ENCODE measurements around the gene RINT1. TPM values are rescaled to one million over a fixed set of nuclear protein-coding genes. Genes with fewer than 3 reads are reported as not detected.

The RINT1 gene
- polyA plus RNA-seq: 10 to 100 TPM; 12.1 to 15.5 TPM

DNA sequence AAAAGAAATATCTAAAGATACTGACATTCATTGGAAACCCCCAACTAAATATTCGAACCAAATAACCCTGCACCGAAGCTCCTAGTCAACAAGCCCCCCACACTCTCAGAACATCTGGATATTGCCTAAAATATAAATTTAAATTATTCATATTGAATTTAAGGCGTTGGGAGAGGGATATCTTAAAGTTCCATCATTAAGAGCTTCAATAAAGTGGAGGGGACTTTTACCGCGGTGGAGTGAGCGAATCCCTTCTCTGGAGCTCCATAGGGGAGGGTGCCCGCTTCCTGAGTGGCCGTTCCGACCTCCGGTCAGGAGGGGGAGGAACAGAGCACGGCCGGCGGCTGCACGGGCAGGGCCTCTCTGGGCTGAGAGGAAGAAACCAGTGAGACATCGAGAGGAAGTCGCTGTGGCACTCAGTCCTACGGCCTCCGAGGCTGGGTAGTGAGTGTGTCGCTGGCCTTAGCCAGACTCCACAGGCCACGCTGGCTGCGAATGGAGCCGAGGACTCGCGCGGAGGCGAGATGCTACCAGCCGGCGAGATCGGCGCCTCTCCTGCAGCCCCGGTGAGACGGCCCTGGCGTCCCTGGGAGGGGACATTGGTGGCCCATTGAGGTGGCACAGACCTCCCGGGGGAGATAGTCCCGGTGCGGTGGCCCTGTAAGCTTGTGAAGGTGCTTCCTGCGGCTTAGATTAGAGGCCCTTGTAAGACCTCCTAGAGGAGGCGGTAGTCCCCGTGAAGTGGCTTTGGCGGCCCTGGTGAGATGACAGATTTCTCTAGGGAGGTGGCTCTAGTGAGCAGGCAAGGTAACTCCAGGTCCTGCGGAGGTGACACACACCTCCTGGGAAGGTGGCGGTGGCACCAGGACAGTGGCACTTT, at the start of gene RINT1:
TSS of gene RINT1 (plus strand) at position 410 of the 880 bp plus-strand sequence. CDS start at position 525, 115 bp downstream.
- H3K27me3 ChIP-seq (ENCODE audit: control insufficient read depth in 1 of 2, insufficient read depth in 2 of 2, low read length in 2 of 2): no peaks in the 10 kb centered on the region
- H3K9me3 ChIP-seq (ENCODE audit: control insufficient read depth in 2 of 2, insufficient read depth in 1 of 2, low read depth in 1 of 2, low read length in 1 of 2): no peaks in the 10 kb centered on the region
- peak within 1 kb of the TSS; percentile 73 to 97 for H3K4me3 ChIP-seq (ENCODE audit: low read depth in 1 of 2, low read length in 2 of 2)
- H3K4me1 ChIP-seq (ENCODE audit: control insufficient read depth in 2 of 2, insufficient read depth in 2 of 2, low read length in 1 of 2): no peaks in the 10 kb centered on the region
- 1 to 2% methylated on average over 42 of the region's 42 CpGs for WGBS, 2 donors
- H3K27ac ChIP-seq (ENCODE audit: low read depth in 2 of 2, low read length in 1 of 2): peak within 1 kb of the TSS; percentile 82 to 94
- H3K36me3 ChIP-seq (ENCODE audit: control insufficient read depth in 2 of 2, insufficient read depth in 2 of 2, low read length in 1 of 2): peaks cover 0 to 2% of the 10 kb centered on the region in 2 donors

DNA sequence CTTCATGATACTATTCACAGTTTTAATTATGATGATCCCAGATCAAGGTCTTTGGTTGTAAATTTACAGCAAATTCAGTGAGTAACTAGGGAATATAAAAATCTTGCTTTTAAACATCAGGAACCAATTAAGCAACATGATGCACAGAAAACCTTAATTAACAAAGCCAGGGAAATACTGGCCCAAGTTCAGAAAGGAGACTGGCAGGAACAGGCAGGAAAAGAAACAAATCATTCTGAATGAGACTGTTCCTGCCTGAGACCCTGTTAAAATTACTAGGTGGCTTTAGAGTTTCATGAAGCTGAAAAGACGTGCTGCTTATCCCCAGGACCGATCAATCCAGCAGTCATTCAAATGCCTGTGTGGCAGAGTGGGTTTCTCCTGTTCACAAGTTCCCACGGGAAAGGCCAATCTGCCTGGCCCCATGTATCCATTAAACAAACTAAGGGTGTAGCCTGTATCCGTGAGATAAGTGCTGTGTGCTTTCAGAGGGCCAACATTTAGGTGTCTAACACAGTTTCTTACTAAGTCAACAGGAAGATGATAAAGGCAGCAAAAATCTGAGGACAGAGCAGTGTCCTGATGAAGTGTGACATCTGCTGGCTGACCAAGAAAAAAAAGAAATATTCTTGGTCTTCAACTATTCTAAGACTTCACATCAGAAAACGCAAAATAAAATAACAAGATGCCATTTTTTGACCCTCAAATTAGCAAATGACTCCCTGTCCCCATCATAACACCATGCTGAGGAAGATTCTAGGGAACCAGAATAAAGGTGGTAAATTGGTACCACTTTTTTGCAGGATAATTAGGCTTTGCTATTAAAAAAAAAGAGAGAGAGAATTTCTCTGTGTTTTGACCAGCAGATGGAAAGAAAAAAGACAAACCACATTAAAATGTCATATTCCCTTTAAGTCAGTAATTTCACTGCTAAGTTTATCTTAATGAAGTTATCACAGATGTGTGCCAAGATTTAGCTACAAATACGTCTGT, 44.1 kb upstream of the RINT1 start:
- no peak overlapping the region for H3K27ac ChIP-seq (ENCODE audit: low read depth in 2 of 2, low read length in 1 of 2)

DNA sequence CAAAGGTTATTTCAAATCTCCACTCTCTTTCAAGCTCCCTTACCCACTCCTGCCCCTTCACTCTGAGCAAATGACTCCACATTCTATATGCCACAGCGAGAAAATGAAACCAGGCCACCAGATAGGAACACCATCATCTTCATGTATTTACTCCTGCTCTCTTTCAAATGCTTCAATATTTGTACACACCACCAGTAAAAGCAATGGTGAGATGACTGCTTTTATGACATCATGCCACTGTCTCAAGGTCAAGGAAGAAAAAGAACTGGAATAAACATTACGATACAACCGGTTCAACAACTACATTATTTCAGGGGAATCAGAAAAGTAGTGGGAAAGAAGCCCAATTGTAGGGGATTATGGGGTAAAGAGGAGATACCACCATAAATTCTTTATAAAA, 42.6 kb upstream of the RINT1 start:
- no peaks in the 10 kb centered on the region for H3K27me3 ChIP-seq (ENCODE audit: control insufficient read depth in 1 of 2, insufficient read depth in 2 of 2, low read length in 2 of 2)
- 80 to 85% methylated on average over 3 of the region's 3 CpGs for WGBS, 2 donors
- no peaks in the 10 kb centered on the region for H3K9me3 ChIP-seq (ENCODE audit: control insufficient read depth in 2 of 2, insufficient read depth in 1 of 2, low read depth in 1 of 2, low read length in 1 of 2)
- no peaks in the 10 kb centered on the region for H3K4me1 ChIP-seq (ENCODE audit: control insufficient read depth in 2 of 2, insufficient read depth in 2 of 2, low read length in 1 of 2)
- H3K4me3 ChIP-seq (ENCODE audit: low read depth in 1 of 2, low read length in 2 of 2): no peak overlapping the region
- H3K36me3 ChIP-seq (ENCODE audit: control insufficient read depth in 2 of 2, insufficient read depth in 2 of 2, low read length in 1 of 2): peaks cover 0 to 2% of the 10 kb centered on the region in 2 donors
- no peak overlapping the region for H3K27ac ChIP-seq (ENCODE audit: low read depth in 2 of 2, low read length in 1 of 2)

More for the DNA sequence above, 44.1 kb upstream of the RINT1 start:
- Histone ChIP-seq H3K4me3 (ENCODE audit: low read depth in 1 of 2, low read length in 2 of 2) (no peak overlapping the region), H3K9me3 (ENCODE audit: control insufficient read depth in 2 of 2, insufficient read depth in 1 of 2, low read depth in 1 of 2, low read length in 1 of 2) (no peaks in the 10 kb centered on the region), H3K36me3 (ENCODE audit: control insufficient read depth in 2 of 2, insufficient read depth in 2 of 2, low read length in 1 of 2) (peaks cover 0 to 2% of the 10 kb centered on the region in 2 donors), H3K4me1 (ENCODE audit: control insufficient read depth in 2 of 2, insufficient read depth in 2 of 2, low read length in 1 of 2) (no peaks in the 10 kb centered on the region), H3K27me3 (ENCODE audit: control insufficient read depth in 1 of 2, insufficient read depth in 2 of 2, low read length in 2 of 2) (no peaks in the 10 kb centered on the region)
- 56 to 63% methylated on average over 6 of the region's 6 CpGs for WGBS, 2 donors

DNA sequence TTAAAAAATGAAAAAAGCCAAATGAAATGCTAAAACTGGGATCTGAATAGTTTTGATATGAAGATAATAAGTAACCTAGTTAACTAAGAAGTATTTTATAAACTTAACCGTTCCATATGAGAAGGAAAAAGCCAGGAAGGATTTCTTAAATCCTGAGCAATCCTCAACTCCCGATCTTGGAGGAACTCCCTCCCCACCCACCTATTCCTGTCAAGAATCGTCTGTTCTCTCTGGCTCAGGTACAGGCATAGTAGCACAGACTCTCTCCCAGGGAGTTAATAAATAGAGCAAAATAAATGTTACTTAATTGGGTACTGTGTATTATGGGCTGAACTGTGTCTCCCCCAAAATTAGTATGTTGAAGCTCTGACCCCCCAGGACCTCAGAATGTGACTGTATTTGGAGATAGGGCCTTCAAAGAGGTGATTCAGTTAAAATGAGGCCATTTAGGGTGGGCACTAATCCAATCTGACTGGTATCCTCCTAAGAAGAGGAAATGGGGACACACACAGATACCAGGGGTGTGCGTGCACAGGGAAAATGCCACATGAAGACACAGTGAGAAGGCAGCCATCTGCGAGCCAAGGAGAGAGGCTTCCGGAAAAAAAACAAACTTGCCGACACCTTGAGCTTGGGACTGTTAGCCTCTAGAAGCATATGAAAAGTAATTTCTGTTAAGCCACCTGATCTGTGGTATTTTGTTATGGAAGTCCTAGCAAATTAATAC, 38.6 kb upstream of the RINT1 start:
- no peaks in the 10 kb centered on the region for H3K9me3 ChIP-seq (ENCODE audit: control insufficient read depth in 2 of 2, insufficient read depth in 1 of 2, low read depth in 1 of 2, low read length in 1 of 2)
- no peak overlapping the region for H3K4me3 ChIP-seq (ENCODE audit: low read depth in 1 of 2, low read length in 2 of 2)
- H3K4me1 ChIP-seq (ENCODE audit: control insufficient read depth in 2 of 2, insufficient read depth in 2 of 2, low read length in 1 of 2): no peaks in the 10 kb centered on the region
- H3K27me3 ChIP-seq (ENCODE audit: control insufficient read depth in 1 of 2, insufficient read depth in 2 of 2, low read length in 2 of 2): no peaks in the 10 kb centered on the region
- H3K36me3 ChIP-seq (ENCODE audit: control insufficient read depth in 2 of 2, insufficient read depth in 2 of 2, low read length in 1 of 2): no peaks in the 10 kb centered on the region
- H3K27ac ChIP-seq (ENCODE audit: low read depth in 2 of 2, low read length in 1 of 2): no peak overlapping the region
- WGBS, 2 donors: 70 to 72% methylated on average over 7 of the region's 7 CpGs

DNA sequence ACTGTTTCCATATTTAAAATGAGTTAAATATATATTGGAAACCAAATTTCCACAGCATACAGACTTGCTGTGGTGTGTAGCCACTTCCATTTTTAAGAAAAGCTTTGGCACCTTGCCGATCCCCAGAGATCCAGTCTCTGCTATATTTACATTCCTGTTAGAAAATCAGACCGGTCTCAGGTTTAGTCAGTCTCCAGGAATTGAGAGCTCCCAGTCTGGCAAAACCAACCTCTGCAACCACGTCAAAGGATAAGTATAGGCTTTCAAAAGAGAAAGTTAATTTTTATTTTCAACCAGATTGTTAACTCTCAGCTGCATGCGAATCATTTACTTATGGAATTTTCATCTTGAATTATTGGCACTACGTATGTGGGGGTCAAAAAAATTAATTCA, 38.1 kb upstream of the RINT1 start:
- H3K36me3 ChIP-seq (ENCODE audit: control insufficient read depth in 2 of 2, insufficient read depth in 2 of 2, low read length in 1 of 2): no peaks in the 10 kb centered on the region
- H3K4me1 ChIP-seq (ENCODE audit: control insufficient read depth in 2 of 2, insufficient read depth in 2 of 2, low read length in 1 of 2): no peaks in the 10 kb centered on the region
- 75 to 79% methylated on average over 5 of the region's 5 CpGs for WGBS, 2 donors
- no peaks in the 10 kb centered on the region for H3K9me3 ChIP-seq (ENCODE audit: control insufficient read depth in 2 of 2, insufficient read depth in 1 of 2, low read depth in 1 of 2, low read length in 1 of 2)
- no peaks in the 10 kb centered on the region for H3K27me3 ChIP-seq (ENCODE audit: control insufficient read depth in 1 of 2, insufficient read depth in 2 of 2, low read length in 2 of 2)
- peak overlapping the region in 1 of 2 donors; percentile 10 for H3K27ac ChIP-seq (ENCODE audit: low read depth in 2 of 2, low read length in 1 of 2)
- H3K4me3 ChIP-seq (ENCODE audit: low read depth in 1 of 2, low read length in 2 of 2): no peak overlapping the region

DNA sequence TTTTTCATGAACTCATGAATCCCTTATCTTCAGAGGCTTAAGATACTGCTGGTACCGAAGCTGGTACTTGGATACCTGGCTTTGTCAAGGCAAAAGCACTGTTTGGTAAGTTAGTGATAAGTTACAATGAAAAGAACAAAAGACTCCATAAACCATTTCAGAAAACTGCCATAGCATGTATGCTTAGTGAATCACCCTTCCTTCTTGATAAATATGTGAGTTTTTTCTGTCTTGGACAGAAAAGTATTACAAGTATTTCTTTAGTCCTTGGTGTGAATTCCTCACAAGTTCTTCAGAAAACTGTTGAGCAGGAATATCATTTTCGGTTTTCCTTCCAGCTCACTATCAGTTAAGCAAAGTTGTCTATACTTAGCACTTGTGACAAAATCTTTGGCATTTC, 35.5 kb upstream of the RINT1 start:
- Histone ChIP-seq H3K27ac (ENCODE audit: low read depth in 2 of 2, low read length in 1 of 2) (no peak overlapping the region), H3K27me3 (ENCODE audit: control insufficient read depth in 1 of 2, insufficient read depth in 2 of 2, low read length in 2 of 2) (no peaks in the 10 kb centered on the region), H3K4me1 (ENCODE audit: control insufficient read depth in 2 of 2, insufficient read depth in 2 of 2, low read length in 1 of 2) (no peaks in the 10 kb centered on the region), H3K36me3 (ENCODE audit: control insufficient read depth in 2 of 2, insufficient read depth in 2 of 2, low read length in 1 of 2) (peaks cover 0 to 4% of the 10 kb centered on the region in 2 donors), H3K4me3 (ENCODE audit: low read depth in 1 of 2, low read length in 2 of 2) (no peak overlapping the region), H3K9me3 (ENCODE audit: control insufficient read depth in 2 of 2, insufficient read depth in 1 of 2, low read depth in 1 of 2, low read length in 1 of 2) (no peaks in the 10 kb centered on the region)
- 46 to 57% methylated on average over 2 of the region's 2 CpGs for WGBS, 2 donors

DNA sequence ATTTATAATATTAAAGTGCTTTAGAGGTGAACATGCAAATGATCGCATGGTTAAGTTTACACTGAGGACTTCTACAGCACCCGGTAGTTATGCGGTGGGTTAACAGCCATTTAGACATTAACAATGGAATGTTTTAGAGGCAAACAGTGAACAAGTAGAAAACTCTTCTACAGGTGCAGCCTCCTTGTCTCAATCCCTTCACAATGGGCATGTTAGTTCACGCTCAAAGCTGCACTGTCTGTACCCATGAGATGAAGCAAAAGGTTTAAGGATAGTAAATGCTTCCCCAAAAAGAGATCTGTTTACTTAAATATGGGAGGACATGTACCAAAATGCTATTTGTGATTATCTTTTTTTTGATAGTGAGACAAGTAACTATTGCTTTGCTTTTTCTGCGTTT, 35.0 kb upstream of the RINT1 start:
- no peaks in the 10 kb centered on the region for H3K27me3 ChIP-seq (ENCODE audit: control insufficient read depth in 1 of 2, insufficient read depth in 2 of 2, low read length in 2 of 2)
- H3K4me3 ChIP-seq (ENCODE audit: low read depth in 1 of 2, low read length in 2 of 2): no peak overlapping the region
- no peaks in the 10 kb centered on the region for H3K4me1 ChIP-seq (ENCODE audit: control insufficient read depth in 2 of 2, insufficient read depth in 2 of 2, low read length in 1 of 2)
- H3K27ac ChIP-seq (ENCODE audit: low read depth in 2 of 2, low read length in 1 of 2): no peak overlapping the region
- 54 to 63% methylated on average over 5 of the region's 5 CpGs for WGBS, 2 donors
- peaks cover 1 to 4% of the 10 kb centered on the region in 2 donors for H3K36me3 ChIP-seq (ENCODE audit: control insufficient read depth in 2 of 2, insufficient read depth in 2 of 2, low read length in 1 of 2)
- no peaks in the 10 kb centered on the region for H3K9me3 ChIP-seq (ENCODE audit: control insufficient read depth in 2 of 2, insufficient read depth in 1 of 2, low read depth in 1 of 2, low read length in 1 of 2)

DNA sequence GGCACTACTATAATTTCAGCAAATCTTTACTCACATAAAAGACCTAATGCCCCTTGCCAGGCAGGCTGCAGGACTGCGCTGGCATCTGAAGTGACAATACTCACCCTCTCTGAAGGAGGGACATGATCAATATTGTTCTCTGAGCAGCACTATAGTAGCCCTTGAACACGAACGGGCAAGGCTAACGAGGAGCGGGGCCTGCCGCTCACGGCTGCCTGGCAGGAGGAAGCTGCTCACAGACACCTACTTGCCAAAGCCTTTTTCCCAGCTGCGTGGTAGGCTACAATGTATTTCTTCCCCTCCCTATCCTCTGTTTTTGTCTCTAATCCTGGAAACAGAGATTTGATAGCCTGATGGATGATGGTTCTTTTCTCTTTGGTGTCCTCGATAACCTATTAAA, 29.8 kb upstream of the RINT1 start:
- H3K27me3 ChIP-seq (ENCODE audit: control insufficient read depth in 1 of 2, insufficient read depth in 2 of 2, low read length in 2 of 2): no peaks in the 10 kb centered on the region
- no peaks in the 10 kb centered on the region for H3K9me3 ChIP-seq (ENCODE audit: control insufficient read depth in 2 of 2, insufficient read depth in 1 of 2, low read depth in 1 of 2, low read length in 1 of 2)
- WGBS, 2 donors: 93 to 94% methylated on average over 9 of the region's 9 CpGs
- H3K36me3 ChIP-seq (ENCODE audit: control insufficient read depth in 2 of 2, insufficient read depth in 2 of 2, low read length in 1 of 2): peaks cover 8 to 9% of the 10 kb centered on the region in 2 donors
- no peak overlapping the region for H3K4me3 ChIP-seq (ENCODE audit: low read depth in 1 of 2, low read length in 2 of 2)
- H3K27ac ChIP-seq (ENCODE audit: low read depth in 2 of 2, low read length in 1 of 2): no peak overlapping the region
- no peaks in the 10 kb centered on the region for H3K4me1 ChIP-seq (ENCODE audit: control insufficient read depth in 2 of 2, insufficient read depth in 2 of 2, low read length in 1 of 2)

DNA sequence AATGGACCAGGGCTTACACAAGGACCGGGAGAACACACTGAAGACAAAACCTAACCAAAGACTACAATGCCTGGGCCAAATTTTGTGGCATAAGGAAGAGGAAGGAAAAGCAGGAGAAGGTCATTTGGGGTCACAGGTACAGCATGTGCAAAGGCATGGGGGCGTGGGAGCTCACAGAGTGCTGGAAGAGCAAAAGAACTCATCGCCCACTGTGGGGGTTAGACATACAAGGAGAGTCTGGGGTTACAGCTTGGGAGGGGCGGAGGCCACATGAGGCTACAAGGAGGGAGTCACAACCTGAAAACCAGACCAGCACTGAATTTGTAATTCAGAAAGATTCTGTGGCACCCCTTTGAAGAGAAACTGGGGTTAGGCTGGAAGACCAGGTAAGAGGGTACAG, 19.6 kb upstream of the RINT1 start:
- Histone ChIP-seq H3K36me3 (ENCODE audit: control insufficient read depth in 2 of 2, insufficient read depth in 2 of 2, low read length in 1 of 2) (peaks cover 0 to 3% of the 10 kb centered on the region in 2 donors), H3K27me3 (ENCODE audit: control insufficient read depth in 1 of 2, insufficient read depth in 2 of 2, low read length in 2 of 2) (no peaks in the 10 kb centered on the region), H3K4me3 (ENCODE audit: low read depth in 1 of 2, low read length in 2 of 2) (no peak overlapping the region), H3K27ac (ENCODE audit: low read depth in 2 of 2, low read length in 1 of 2) (no peak overlapping the region), H3K4me1 (ENCODE audit: control insufficient read depth in 2 of 2, insufficient read depth in 2 of 2, low read length in 1 of 2) (no peaks in the 10 kb centered on the region), H3K9me3 (ENCODE audit: control insufficient read depth in 2 of 2, insufficient read depth in 1 of 2, low read depth in 1 of 2, low read length in 1 of 2) (no peaks in the 10 kb centered on the region)
- 84% methylated on average over 4 of the region's 4 CpGs for WGBS, 2 donors

Data from esophagus (tissue), 2 donors.